Kidney tubule cell (primary cell): ENCODE data around the gene PRAMEF7.
"Not testable (repeated sequence)": the region's sequence is repeated elsewhere in the genome, so short reads cannot be mapped to it uniquely, and the experiment has no call there.

ENCODE experiments used
- DNase-seq: peaks from one replicate; pipeline ENCODE4 v3.0.0-alpha.2; 2018; ENCODE audit warnings: low spot score

The PRAMEF7 gene

GRCh38 chr1:12916310-12916709, at the start of gene PRAMEF7:
Gene PRAMEF7, plus strand, starts transcription at chr1:12916610. Its CDS starts 1,083 bp downstream, at chr1:12917693.
- DNase-seq, result not testable (repeated sequence)

DNA sequence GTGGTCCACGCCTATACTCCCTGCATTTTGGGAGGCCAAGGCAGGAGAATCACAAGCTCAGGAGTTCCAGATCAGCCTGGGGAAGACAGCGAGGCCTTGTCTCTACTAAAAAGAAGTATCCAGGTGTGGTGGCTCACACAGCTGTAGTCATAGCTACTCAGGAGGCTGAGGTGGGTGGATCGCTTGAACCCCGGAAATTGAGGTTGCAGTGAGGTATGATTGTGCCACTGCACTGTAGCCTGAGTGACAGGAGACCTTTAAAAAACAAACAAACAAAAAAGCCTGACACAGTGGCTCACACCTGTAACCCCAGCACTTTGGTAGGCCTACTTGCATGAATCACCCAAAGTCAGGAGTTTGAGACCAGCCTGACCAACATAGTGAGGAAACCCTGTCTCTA, 38.0 kb upstream of the PRAMEF7 start:
- not testable (repeated sequence) for DNase-seq

DNA sequence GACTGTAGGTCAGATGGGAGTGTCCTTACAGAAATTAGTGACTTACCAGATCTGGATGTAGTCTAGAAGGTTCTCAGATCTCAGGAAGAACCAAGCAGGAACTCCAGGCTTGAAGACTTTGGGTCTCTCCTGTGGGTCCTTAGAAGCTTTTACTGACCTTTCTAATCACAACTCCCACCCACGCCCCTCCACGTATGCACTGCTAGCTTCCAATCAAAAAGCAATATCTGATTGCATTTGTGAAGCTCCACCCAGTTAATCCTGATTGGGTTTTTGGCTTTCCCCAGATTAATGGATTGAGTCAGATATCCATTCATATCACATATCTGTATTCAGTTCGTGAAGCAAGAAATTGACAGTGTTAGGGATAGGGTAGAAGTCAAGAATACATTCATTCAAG, 30.3 kb upstream of the PRAMEF7 start, which contains the start of gene PRAMEF4:
PRAMEF4 (minus strand) TSS at position 101 of the 400 bp plus-strand sequence. CDS start 2,807 bp downstream, outside the sequence.
- DNase-seq, result not testable (repeated sequence)

DNA sequence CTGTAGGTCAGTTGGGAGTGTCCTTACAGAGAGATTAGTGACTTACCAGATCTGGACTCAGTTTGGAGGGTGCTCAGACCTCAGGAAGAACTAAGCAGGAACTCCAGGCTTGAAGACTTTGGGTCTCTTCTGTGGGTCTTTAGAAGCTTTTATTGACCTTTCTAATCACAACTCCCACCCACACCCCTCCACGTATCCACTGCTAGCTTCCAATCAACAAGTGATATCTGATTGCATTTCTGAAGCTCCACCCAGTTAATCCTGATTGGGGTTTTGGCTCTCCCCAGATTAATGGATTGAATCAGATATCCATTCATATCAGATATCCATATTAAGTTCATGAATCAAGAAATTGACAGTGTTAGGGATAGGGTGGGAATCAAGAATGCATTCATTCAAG, 18.2 kb upstream of the PRAMEF7 start, which contains the start of gene PRAMEF10:
PRAMEF10 (minus strand) TSS at position 101 of the 400 bp plus-strand sequence. CDS start 2,423 bp downstream, outside the sequence.
- not testable (repeated sequence) for DNase-seq

GRCh38 chr1:12899186-12899585, 17.2 kb upstream of the PRAMEF7 start:
- DNase-seq, result not testable (repeated sequence)

DNA sequence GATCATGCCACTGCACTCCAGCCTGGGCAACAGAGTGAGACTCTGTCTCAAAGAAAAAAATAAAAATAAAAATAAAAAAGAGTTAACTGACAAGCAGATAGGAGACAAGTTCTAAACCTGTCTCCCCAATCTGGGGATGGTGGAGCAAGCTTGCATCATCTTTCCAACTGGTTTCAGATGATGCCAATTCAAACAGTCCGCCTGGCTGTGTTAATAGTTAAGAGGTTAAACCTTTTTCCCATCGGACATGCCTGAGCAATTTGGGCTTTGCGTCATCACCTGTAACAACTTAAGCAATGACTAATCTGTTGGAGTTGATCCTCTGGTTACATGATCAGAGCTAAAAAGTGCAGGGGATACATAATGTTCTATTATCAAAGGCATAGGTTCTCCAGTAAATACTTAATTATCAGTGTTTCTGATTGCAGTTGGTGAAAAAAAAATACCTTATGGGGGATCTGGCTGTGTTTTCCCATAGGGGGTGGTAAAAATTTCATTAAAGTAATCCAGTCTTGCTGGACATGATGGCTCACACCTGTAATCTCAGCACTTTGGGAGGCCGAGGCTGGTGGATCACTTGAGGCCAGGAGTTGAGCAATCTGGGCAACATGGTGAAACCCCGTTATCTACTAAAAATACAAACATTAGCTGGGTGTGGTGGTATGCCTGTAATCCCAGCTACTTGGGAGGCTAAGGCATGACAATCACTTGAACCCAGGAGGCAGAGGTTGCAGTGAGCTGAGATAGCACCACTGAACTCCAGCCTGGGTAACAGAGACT, 12.4 kb upstream of the PRAMEF7 start:
- DNase-seq, result not testable (repeated sequence)

DNA sequence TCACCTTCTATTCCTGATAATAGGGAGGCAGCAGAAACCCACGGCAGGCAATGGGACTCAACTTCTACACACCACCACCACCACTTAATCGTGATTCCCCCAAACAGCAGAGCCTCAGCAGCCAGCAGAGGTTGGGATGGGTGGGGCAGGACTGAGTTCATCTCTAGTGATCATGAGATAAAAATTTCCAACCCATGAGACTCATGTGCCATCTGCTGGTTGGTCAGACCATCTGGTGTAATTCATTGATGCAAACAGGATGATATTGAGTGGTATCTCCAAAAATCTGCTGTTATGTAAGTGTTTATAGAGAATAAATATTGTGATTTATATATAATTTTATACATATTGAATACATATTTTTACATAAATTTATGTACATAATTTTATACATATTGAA, 5.3 kb downstream of the PRAMEF7 start:
- not testable (repeated sequence) for DNase-seq

- DNase-seq, result not testable (repeated sequence)
These were observed 8.0 kb downstream of the PRAMEF7 start for GRCh38 chr1:12924368-12924767.

DNA sequence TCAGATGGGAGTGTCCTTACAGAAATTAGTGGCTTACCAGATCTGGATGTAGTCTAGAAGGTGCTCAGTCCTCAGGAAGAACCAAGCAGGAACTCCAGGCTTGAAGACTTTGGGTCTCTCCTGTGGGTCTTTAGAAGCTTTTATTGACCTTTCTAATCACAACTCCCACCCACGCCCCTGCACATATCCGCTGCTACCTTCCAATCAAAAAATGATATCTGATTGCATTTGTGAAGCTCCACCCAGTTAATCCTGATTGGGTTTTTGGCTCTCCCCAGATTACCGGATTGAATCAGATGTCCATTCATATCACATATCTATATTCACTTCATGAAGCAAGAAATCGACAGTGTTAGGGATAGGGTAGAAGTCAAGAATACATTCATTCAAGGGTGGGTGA, 31.1 kb downstream of the PRAMEF7 start, which contains the start of gene PRAMEF6:
PRAMEF6 (minus strand) TSS at position 101 of the 400 bp plus-strand sequence. CDS start 5,062 bp downstream, outside the sequence.
- not testable (repeated sequence) for DNase-seq
